Heart right ventricle (tissue), 16 donors: ENCODE results near the gene RABGGTB. TPM values are rescaled to one million over a fixed set of nuclear protein-coding genes. Genes with fewer than 3 reads are reported as not detected.
A peak's percentile ranks its signal among the peaks of the same experiment; 100 is the strongest.

ENCODE experiments used
- ATAC-seq, 8 donors: fragments of 200-7000 bp; cut with Tn5 transposase; one replicate each; pipeline ENCODE4 v1.9.1; 2020; ENCODE audit warnings: mild to moderate bottlenecking in 8 of 8, moderate library complexity in 8 of 8, moderate number of reproducible peaks in 1 of 8
- DNase-seq, 2 donors: peaks; one replicate each; pipeline ENCODE4 v3.0.0-alpha.2; 2020
- H3K27ac ChIP-seq, 10 donors: fragments of 200-600 bp; sonication (generic) in 2 of 10; one replicate each; pipeline versions ENCODE4 v1.5.0 to v1.8.0; 2020 to 2022; ENCODE audit warnings: mild to moderate bottlenecking in 3 of 10
- H3K27me3 ChIP-seq, 7 donors: fragments of 200-600 bp; one replicate each; pipeline ENCODE4 v1.8.0; 2021 to 2022; ENCODE audit warnings: mild to moderate bottlenecking in 2 of 7
- H3K36me3 ChIP-seq, 9 donors: fragments of 200-600 bp; sonication (generic) in 1 of 9; one replicate each; pipeline versions ENCODE4 v1.5.0 to v1.8.0; 2020 to 2022; ENCODE audit warnings: mild to moderate bottlenecking in 2 of 9
- H3K4me1 ChIP-seq, 9 donors: fragments of 200-600 bp; sonication (generic) in 1 of 9; one replicate each; pipeline versions ENCODE4 v1.5.0 to v1.8.0; 2020 to 2022; ENCODE audit warnings: mild to moderate bottlenecking in 4 of 9
- H3K4me3 ChIP-seq, 10 donors: fragments of 200-600 bp; sonication (generic) in 2 of 10; one replicate each; pipeline versions ENCODE4 v1.5.0 to v1.8.0; 2020 to 2022; ENCODE audit warnings: mild to moderate bottlenecking in 7 of 10, moderate library complexity in 2 of 10
- H3K9me3 ChIP-seq, 11 donors: fragments of 200-600 bp in 10 of 11; sonication (generic) in 2 of 11; one replicate each; pipeline versions ENCODE4 v1.5.0 to v1.8.0; 2013 to 2022; ENCODE audit warnings: mild to moderate bottlenecking in 2 of 11, control low read depth in 1 of 11, moderate library complexity in 1 of 11
- WGBS, 2 donors: extraction: QIAGEN DNeasy Blood & Tissue Kit; methylation state at CpG; one replicate each; pipeline ENCODE4 v1.1.7; 2013; ENCODE audit warnings: inconsistent platforms in 1 of 2; 5-methylcytosine and 5-hydroxymethylcytosine counted together
- intact Hi-C, 10 donors: fragments of 100-400 bp; cut with DNase I; formaldehyde crosslinking; loops; one replicate each; pipeline versions ENCODE4 v1.11.1 to v1.14.2; 2022
- polyA plus RNA-seq, 2 donors: library from polyadenylated mRNA; stranded (reverse); fragments of 200-250 nt; gene quantifications; one replicate each; pipeline ENCODE4 v1.2.3, GENCODE V29; 2013
- total RNA-seq, 10 donors: library from RNA; stranded (reverse); fragmentation: NEBNext Ultra II Directional in 3 of 10; extraction: Animal tissue kit (Norgen Biotek cat#: 25700) in 3 of 10; gene quantifications; one replicate each; pipeline versions ENCODE4 v1.2.1 to v1.2.4, GENCODE V29; 2021 to 2023
- TF ChIP-seq, protein P1 (sequence below), 9 donors: fragments of 200-600 bp; sonication (generic) in 2 of 9; IDR thresholded peaks; one replicate each; pipeline versions ENCODE4 v1.5.0 to v1.8.0; 2021 to 2022; ENCODE audit warnings: antibody characterized with exemption in 9 of 9, mild to moderate bottlenecking in 5 of 9, moderate library complexity in 1 of 9
- donor health status: Arrhythmogenic right ventricular cardiomyopathy.
- donor health status: ischemic (EF 13 %, LVEDD 7.1; RV severe dilation, severe dysfunction).
- donor health status: healthy with polysubstance abuse.
- donor health status: DM: no; HTN: yes; CAD: no.
- donor health status: DM: no; HTN: no; CAD: no.
- donor health status: ischemic (EF 25% LVEDD 6.9; RV normal size, moderate dysfunction).
- donor health status: ischemic (EF 25% LVEDD 5.7; RV mildly dilated, moderate dysfunction).
- donor health status: healthy.
- donor health status: DM: yes; HTN: yes; CAD: no.
- donor health status: Ischemic cardiomyopathy.
- donor health status: ischemic (EF 35%, LVEDD 5.7; RV mildly dilated, moderate dysfunction).
- donor health status: nonischemic (EF 11% LVEDD 7.7; RV severe dilation, severe dysfunction).
- donor health status: DM: yes; HTN: yes; CAD: no.
- donor health status: PGD.
- donor health status: ischemic (EF 29% LVEDD 5.4; RV normal size, mild dysfunction).
- donor health status: nonischemic (EF 23%, LVEDD 6.1; RV moderate dilation, normal function).

Gene RABGGTB
- total and polyA plus RNA-seq, 12 donors, result 48.3 to 75.7 (median 64.3) TPM

- TF ChIP-seq, protein P1, sequence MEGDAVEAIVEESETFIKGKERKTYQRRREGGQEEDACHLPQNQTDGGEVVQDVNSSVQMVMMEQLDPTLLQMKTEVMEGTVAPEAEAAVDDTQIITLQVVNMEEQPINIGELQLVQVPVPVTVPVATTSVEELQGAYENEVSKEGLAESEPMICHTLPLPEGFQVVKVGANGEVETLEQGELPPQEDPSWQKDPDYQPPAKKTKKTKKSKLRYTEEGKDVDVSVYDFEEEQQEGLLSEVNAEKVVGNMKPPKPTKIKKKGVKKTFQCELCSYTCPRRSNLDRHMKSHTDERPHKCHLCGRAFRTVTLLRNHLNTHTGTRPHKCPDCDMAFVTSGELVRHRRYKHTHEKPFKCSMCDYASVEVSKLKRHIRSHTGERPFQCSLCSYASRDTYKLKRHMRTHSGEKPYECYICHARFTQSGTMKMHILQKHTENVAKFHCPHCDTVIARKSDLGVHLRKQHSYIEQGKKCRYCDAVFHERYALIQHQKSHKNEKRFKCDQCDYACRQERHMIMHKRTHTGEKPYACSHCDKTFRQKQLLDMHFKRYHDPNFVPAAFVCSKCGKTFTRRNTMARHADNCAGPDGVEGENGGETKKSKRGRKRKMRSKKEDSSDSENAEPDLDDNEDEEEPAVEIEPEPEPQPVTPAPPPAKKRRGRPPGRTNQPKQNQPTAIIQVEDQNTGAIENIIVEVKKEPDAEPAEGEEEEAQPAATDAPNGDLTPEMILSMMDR (IDR thresholded peaks at IDR 0.05), result no peak
- peaks cover 0 to 45% (median 14%) of the 10 kb centered on the region in 9 donors for H3K36me3 ChIP-seq
- no peaks in the 10 kb centered on the region for H3K27me3 ChIP-seq
- peak overlapping the region in 9 of 10 donors; percentile 79 to 96 (median 86) for H3K27ac ChIP-seq
- 3% methylated on average over 10 of the region's 10 CpGs for WGBS, 2 donors
- H3K9me3 ChIP-seq, result no peaks in the 10 kb centered on the region
- H3K4me3 ChIP-seq, result peak overlapping the region; percentile 58 to 90 (median 72)
- intact Hi-C loops, result loop anchor here in 8 of 10 donors (2.0 to 10.0 kb wide), 5 partner anchors 52 to 65 kb away; partner anchors contain the start of gene ACADM (in 4 of the 8)
- no peak for ATAC-seq
- DNase-seq, result no peak
- H3K4me1 ChIP-seq, result peaks cover 10 to 57% (median 47%) of the 10 kb centered on the region in 9 donors
These were observed 941 bp downstream of the RABGGTB start for GRCh38 chr1:75786901-75787493.

GRCh38 chr1:75787524-75787923 lies 1.5 kb downstream of the RABGGTB start:
- H3K9me3 ChIP-seq, result no peaks in the 10 kb centered on the region
- H3K36me3 ChIP-seq, result peaks cover 0 to 51% (median 19%) of the 10 kb centered on the region in 9 donors
- no peaks in the 10 kb centered on the region for H3K27me3 ChIP-seq
- ATAC-seq (no peak), DNase-seq (no peak)
- peak overlapping the region; percentile 58 to 90 (median 72) for H3K4me3 ChIP-seq
- peak overlapping the region in 5 of 10 donors; percentile 84 to 96 (median 87) for H3K27ac ChIP-seq
- TF ChIP-seq, protein P1 (IDR thresholded peaks at IDR 0.05), result no peak
- WGBS, 2 donors, result 11 to 24% methylated on average over 4 of the region's 4 CpGs
- intact Hi-C loops, result loop anchor here in 8 of 10 donors (2.0 to 10.0 kb wide), 5 partner anchors 53 to 65 kb away; partner anchors contain the start of gene ACADM (in 4 of the 8)
- H3K4me1 ChIP-seq, result peaks cover 10 to 57% (median 47%) of the 10 kb centered on the region in 9 donors

GRCh38 chr1:75789988-75790387 lies 3.9 kb downstream of the RABGGTB start:
- H3K36me3 ChIP-seq, result peaks cover 0 to 75% (median 41%) of the 10 kb centered on the region in 9 donors
- peak overlapping the region in 1 of 10 donors; percentile 70 for H3K4me3 ChIP-seq
- ATAC-seq (no peak), DNase-seq (no peak)
- H3K27ac ChIP-seq, result peak overlapping the region in 3 of 10 donors; percentile 2 to 87 (median 19)
- no peaks in the 10 kb centered on the region for H3K27me3 ChIP-seq
- peaks cover 10 to 57% (median 47%) of the 10 kb centered on the region in 9 donors for H3K4me1 ChIP-seq
- intact Hi-C loops, result loop anchor here in 6 of 10 donors (5.0 to 10.0 kb wide), 4 partner anchors 55 to 68 kb away; partner anchors contain the start of gene ACADM (in 2 of the 6)
- TF ChIP-seq, protein P1 (IDR thresholded peaks at IDR 0.05), result no peak
- H3K9me3 ChIP-seq, result no peaks in the 10 kb centered on the region

GRCh38 chr1:75791022-75791421 lies 5.0 kb downstream of the RABGGTB start:
- Histone ChIP-seq H3K27me3 (no peaks in the 10 kb centered on the region), H3K36me3 (peaks cover 0 to 86% (median 52%) of the 10 kb centered on the region in 9 donors), H3K9me3 (no peaks in the 10 kb centered on the region), H3K4me3 (no peak overlapping the region), H3K4me1 (peaks cover 10 to 51% (median 44%) of the 10 kb centered on the region in 9 donors), H3K27ac (peak overlapping the region in 1 of 10 donors; percentile 2)
- TF ChIP-seq, protein P1 (IDR thresholded peaks at IDR 0.05), result no peak
- intact Hi-C loops, result no loop called here
- no peak for DNase-seq
- WGBS, 2 donors, result 82 to 89% methylated on average over 1 of the region's 1 CpG
- ATAC-seq, result no peak
